ENCODE data around the gene SASH1. TPM values are rescaled to one million over a fixed set of nuclear protein-coding genes. Genes with fewer than 3 reads are reported as not detected.

Gene SASH1
- total and polyA plus RNA-seq, 2 donors = 19.9 to 92.2 TPM

GRCh38 chr6:148429423-148429822 is 86.8 kb downstream of the SASH1 start:
- Histone ChIP-seq H3K36me3 (ENCODE audit: insufficient read depth) (no peaks in the 10 kb centered on the region), H3K27ac (ENCODE audit: low read depth) (no peak overlapping the region), H3K4me3 (ENCODE audit: low read depth, low read length) (no peak overlapping the region), H3K4me1 (ENCODE audit: insufficient read depth) (no peaks in the 10 kb centered on the region)
- no peak for DNase-seq (ENCODE audit: extremely low spot score)
- WGBS = 97% methylated on average over 4 of the region's 4 CpGs

GRCh38 chr6:148430897-148431296 is 88.3 kb downstream of the SASH1 start:
- Histone ChIP-seq H3K36me3 (ENCODE audit: insufficient read depth) (no peaks in the 10 kb centered on the region), H3K27ac (ENCODE audit: low read depth) (no peak overlapping the region), H3K4me3 (ENCODE audit: low read depth, low read length) (no peak overlapping the region), H3K4me1 (ENCODE audit: insufficient read depth) (no peaks in the 10 kb centered on the region)
- DNase-seq (ENCODE audit: extremely low spot score) = no peak
- 91% methylated on average over 8 of the region's 8 CpGs for whole genome bisulfite sequencing

GRCh38 chr6:148431413-148431812 is 88.8 kb downstream of the SASH1 start:
- H3K27ac ChIP-seq (ENCODE audit: low read depth) = no peak overlapping the region
- H3K4me3 ChIP-seq (ENCODE audit: low read depth, low read length) = no peak overlapping the region
- DNase-seq (ENCODE audit: extremely low spot score) = no peak
- 92% methylated on average over 6 of the region's 6 CpGs for WGBS
- H3K36me3 ChIP-seq (ENCODE audit: insufficient read depth) = no peaks in the 10 kb centered on the region
- no peaks in the 10 kb centered on the region for H3K4me1 ChIP-seq (ENCODE audit: insufficient read depth)

GRCh38 chr6:148431840-148432239 is 89.2 kb downstream of the SASH1 start:
- DNase-seq (ENCODE audit: extremely low spot score) = no peak
- Histone ChIP-seq H3K27ac (ENCODE audit: low read depth) (no peak overlapping the region), H3K4me1 (ENCODE audit: insufficient read depth) (no peaks in the 10 kb centered on the region), H3K36me3 (ENCODE audit: insufficient read depth) (no peaks in the 10 kb centered on the region), H3K4me3 (ENCODE audit: low read depth, low read length) (no peak overlapping the region)
- WGBS = 94% methylated on average over 7 of the region's 7 CpGs

GRCh38 chr6:148432462-148433195 is 90.0 kb downstream of the SASH1 start:
- 45% methylated on average over 5 of the region's 5 CpGs for WGBS
- no peak overlapping the region for H3K27ac ChIP-seq (ENCODE audit: low read depth)
- no peaks in the 10 kb centered on the region for H3K4me1 ChIP-seq (ENCODE audit: insufficient read depth)
- no peak for DNase-seq (ENCODE audit: extremely low spot score)
- H3K36me3 ChIP-seq (ENCODE audit: insufficient read depth) = no peaks in the 10 kb centered on the region
- H3K4me3 ChIP-seq (ENCODE audit: low read depth, low read length) = no peak overlapping the region

- Histone ChIP-seq H3K4me3 (ENCODE audit: low read depth, low read length) (no peak overlapping the region), H3K4me1 (ENCODE audit: insufficient read depth) (no peaks in the 10 kb centered on the region), H3K36me3 (ENCODE audit: insufficient read depth) (no peaks in the 10 kb centered on the region), H3K27ac (ENCODE audit: low read depth) (no peak overlapping the region)
- WGBS = 56% methylated on average over 2 of the region's 2 CpGs
- no peak for DNase-seq (ENCODE audit: extremely low spot score)
Measured at GRCh38 chr6:148435386-148435785, 92.7 kb downstream of the SASH1 start.

GRCh38 chr6:148436466-148436865 is 93.8 kb downstream of the SASH1 start:
- DNase-seq (ENCODE audit: extremely low spot score) = no peak
- no peak overlapping the region for H3K4me3 ChIP-seq (ENCODE audit: low read depth, low read length)
- 84% methylated on average over 1 of the region's 1 CpG for whole genome bisulfite sequencing
- H3K27ac ChIP-seq (ENCODE audit: low read depth) = no peak overlapping the region
- H3K36me3 ChIP-seq (ENCODE audit: insufficient read depth) = no peaks in the 10 kb centered on the region
- no peaks in the 10 kb centered on the region for H3K4me1 ChIP-seq (ENCODE audit: insufficient read depth)

- Histone ChIP-seq H3K36me3 (ENCODE audit: insufficient read depth) (no peaks in the 10 kb centered on the region), H3K4me1 (ENCODE audit: insufficient read depth) (no peaks in the 10 kb centered on the region), H3K4me3 (ENCODE audit: low read depth, low read length) (no peak overlapping the region), H3K27ac (ENCODE audit: low read depth) (no peak overlapping the region)
- 92% methylated on average over 7 of the region's 7 CpGs for WGBS
- no peak for DNase-seq (ENCODE audit: extremely low spot score)
Measured at GRCh38 chr6:148438632-148439031, 96.0 kb downstream of the SASH1 start.

- no peak for DNase-seq (ENCODE audit: extremely low spot score)
- WGBS = 91% methylated on average over 13 of the region's 13 CpGs
- Histone ChIP-seq H3K27ac (ENCODE audit: low read depth) (no peak overlapping the region), H3K36me3 (ENCODE audit: insufficient read depth) (no peaks in the 10 kb centered on the region), H3K4me1 (ENCODE audit: insufficient read depth) (no peaks in the 10 kb centered on the region), H3K4me3 (ENCODE audit: low read depth, low read length) (no peak overlapping the region)
Measured at GRCh38 chr6:148440016-148440415, 97.4 kb downstream of the SASH1 start.

- Histone ChIP-seq H3K4me1 (ENCODE audit: insufficient read depth) (no peaks in the 10 kb centered on the region), H3K4me3 (ENCODE audit: low read depth, low read length) (no peak overlapping the region), H3K36me3 (ENCODE audit: insufficient read depth) (no peaks in the 10 kb centered on the region), H3K27ac (ENCODE audit: low read depth) (no peak overlapping the region)
- no peak for DNase-seq (ENCODE audit: extremely low spot score)
- 20% methylated on average over 9 of the region's 9 CpGs for WGBS
Measured at GRCh38 chr6:148440877-148441453, 98.3 kb downstream of the SASH1 start.

- WGBS = 54% methylated on average over 4 of the region's 4 CpGs
- no peaks in the 10 kb centered on the region for H3K36me3 ChIP-seq (ENCODE audit: insufficient read depth)
- H3K27ac ChIP-seq (ENCODE audit: low read depth) = no peak overlapping the region
- DNase-seq (ENCODE audit: extremely low spot score) = no peak
- H3K4me3 ChIP-seq (ENCODE audit: low read depth, low read length) = no peak overlapping the region
- H3K4me1 ChIP-seq (ENCODE audit: insufficient read depth) = no peaks in the 10 kb centered on the region
Measured at GRCh38 chr6:148441454-148441911, 98.8 kb downstream of the SASH1 start.

GRCh38 chr6:148443798-148444560 is 101.3 kb downstream of the SASH1 start:
- H3K36me3 ChIP-seq (ENCODE audit: insufficient read depth) = no peaks in the 10 kb centered on the region
- H3K4me1 ChIP-seq (ENCODE audit: insufficient read depth) = no peaks in the 10 kb centered on the region
- H3K4me3 ChIP-seq (ENCODE audit: low read depth, low read length) = no peak overlapping the region
- WGBS = 96% methylated on average over 7 of the region's 7 CpGs
- H3K27ac ChIP-seq (ENCODE audit: low read depth) = no peak overlapping the region
- no peak for DNase-seq (ENCODE audit: extremely low spot score)

GRCh38 chr6:148445116-148445515 is 102.5 kb downstream of the SASH1 start:
- no peaks in the 10 kb centered on the region for H3K36me3 ChIP-seq (ENCODE audit: insufficient read depth)
- no peak for DNase-seq (ENCODE audit: extremely low spot score)
- no peak overlapping the region for H3K4me3 ChIP-seq (ENCODE audit: low read depth, low read length)
- no peak overlapping the region for H3K27ac ChIP-seq (ENCODE audit: low read depth)
- 88% methylated on average over 6 of the region's 6 CpGs for WGBS
- no peaks in the 10 kb centered on the region for H3K4me1 ChIP-seq (ENCODE audit: insufficient read depth)

- Histone ChIP-seq H3K36me3 (ENCODE audit: insufficient read depth) (no peaks in the 10 kb centered on the region), H3K4me3 (ENCODE audit: low read depth, low read length) (no peak overlapping the region), H3K4me1 (ENCODE audit: insufficient read depth) (no peaks in the 10 kb centered on the region), H3K27ac (ENCODE audit: low read depth) (no peak overlapping the region)
- DNase-seq (ENCODE audit: extremely low spot score) = no peak
- WGBS = 87% methylated on average over 6 of the region's 6 CpGs
Measured at GRCh38 chr6:148445620-148446019, 103.0 kb downstream of the SASH1 start.
